HepG2 (cell line): ENCODE data around the gene DPH2. TPM values are rescaled to one million over a fixed set of nuclear protein-coding genes. Genes with fewer than 3 reads are reported as not detected.

ENCODE experiments used
- ARNT ChIP-seq: fragments of 450-650 bp; IDR thresholded peaks from 2 replicates; pipeline ENCODE4 v1.6.1; 2017
- ATF1 ChIP-seq: IDR thresholded peaks from 2 replicates; pipeline ENCODE4 v1.6.1; 2016; ENCODE audit warnings: mild to moderate bottlenecking, control low read depth
- CHD2 ChIP-seq: IDR thresholded peaks from 2 replicates; pipeline ENCODE4 v1.6.1; 2011; ENCODE audit warnings: low read depth, low read length, improper control_type of control experiment
- EHMT2 ChIP-seq: fragments of 200-600 bp; sonication (generic); IDR thresholded peaks from 2 replicates; pipeline ENCODE4 v1.7.0; 2017; ENCODE audit warnings: antibody characterized with exemption, low read depth, low read length, borderline replicate concordance
- KLF12 ChIP-seq: sonication (generic); formaldehyde crosslinking; IDR thresholded peaks from 2 replicates; pipeline ENCODE4 v1.4.0; 2020; ENCODE audit warnings: missing genetic modification reagents, borderline replicate concordance
- MTF1 ChIP-seq: sonication (generic); formaldehyde crosslinking; IDR thresholded peaks from 2 replicates; pipeline ENCODE4 v1.5.0; 2020; ENCODE audit warnings: missing genetic modification reagents
- POGK ChIP-seq: sonication (generic); formaldehyde crosslinking; conservative IDR thresholded peaks from 2 replicates; pipeline ENCODE4 v1.8.0; 2022; ENCODE audit warnings: mild to moderate bottlenecking, moderate library complexity, missing genetic modification reagents
- RFX1 ChIP-seq: fragments of 450-650 bp; IDR thresholded peaks from 2 replicates; pipeline ENCODE4 v1.6.1; 2017
- SMYD3 ChIP-seq: sonication (generic); formaldehyde crosslinking; IDR thresholded peaks from 2 replicates; pipeline ENCODE4 v1.8.1; 2023; ENCODE audit warnings: mild to moderate bottlenecking, missing genetic modification reagents
- YY1 ChIP-seq: IDR thresholded peaks from 2 replicates; pipeline ENCODE4 v1.6.1; 2011; ENCODE audit warnings: low read length, low read depth, moderate library complexity, mild to moderate bottlenecking; ENCODE audit not compliant: insufficient read depth, insufficient replicate concordance
- ZNF280B ChIP-seq: sonication (generic); formaldehyde crosslinking; IDR thresholded peaks from 2 replicates; pipeline ENCODE4 v1.5.0; 2020; ENCODE audit warnings: missing genetic modification reagents, mild to moderate bottlenecking, borderline replicate concordance
- ZNF530 ChIP-seq: sonication (generic); formaldehyde crosslinking; IDR thresholded peaks from 2 replicates; pipeline ENCODE4 v1.5.0; 2020; ENCODE audit warnings: low read depth, mild to moderate bottlenecking, missing genetic modification reagents
- ZNF552 ChIP-seq: sonication (generic); formaldehyde crosslinking; IDR thresholded peaks from 2 replicates; pipeline ENCODE4 v1.9.0; 2022; ENCODE audit warnings: missing genetic modification reagents, mild to moderate bottlenecking, borderline replicate concordance
- ZNF556 ChIP-seq: sonication (generic); formaldehyde crosslinking; IDR thresholded peaks from 2 replicates; pipeline ENCODE4 v1.4.0; 2020; ENCODE audit warnings: mild to moderate bottlenecking, missing genetic modification reagents, borderline replicate concordance
- ZNF709 ChIP-seq: sonication (generic); formaldehyde crosslinking; IDR thresholded peaks from 2 replicates; pipeline ENCODE4 v1.5.0; 2020; ENCODE audit warnings: mild to moderate bottlenecking, missing genetic modification reagents
- ZNF710 ChIP-seq: sonication (generic); formaldehyde crosslinking; IDR thresholded peaks from 2 replicates; pipeline ENCODE4 v1.5.0; 2020; ENCODE audit warnings: mild to moderate bottlenecking, missing genetic modification reagents, borderline replicate concordance
- ZSCAN25 ChIP-seq: sonication (generic); formaldehyde crosslinking; IDR thresholded peaks from 2 replicates; pipeline ENCODE4 v1.8.0; 2022; ENCODE audit warnings: mild to moderate bottlenecking, missing genetic modification reagents
- polyA plus RNA-seq, 8 experiments: library from polyadenylated mRNA; depleted of rRNA in 3 of 8; stranded (reverse) in 7 of 8; unstranded in 1 of 8; fragments of >200 nt; fragmentation: Illumina TruSeq in 4 of 8; extraction: Trizol in 4 of 8; gene quantifications; 2 replicates each; pipeline versions ENCODE4 v1.2.1 to v1.2.3, GENCODE V29; 2011 to 2016; ENCODE audit warnings: low read depth in 4 of 8, missing spikeins in 1 of 8, mixed read lengths in 1 of 8; ENCODE audit not compliant: insufficient read depth in 1 of 8
- total RNA-seq, 5 experiments: library from RNA; depleted of rRNA; stranded (reverse); fragments of >200 nt; fragmentation: Illumina TruSeq; extraction: Trizol; gene quantifications; 2 replicates each; pipeline ENCODE4 v1.2.3, GENCODE V29; 2016; ENCODE audit warnings: low read depth in 1 of 5
- TF ChIP-seq, protein P1 (sequence below): sonication (generic); formaldehyde crosslinking; IDR thresholded peaks from 2 replicates; pipeline ENCODE4 v1.8.1; 2023; ENCODE audit warnings: missing genetic modification reagents, inconsistent platforms, borderline replicate concordance
- TF ChIP-seq, protein P2 (sequence below): sonication (generic); formaldehyde crosslinking; IDR thresholded peaks from 2 replicates; pipeline ENCODE4 v1.5.1; 2020; ENCODE audit warnings: missing genetic modification reagents, mild to moderate bottlenecking, borderline replicate concordance
- TF ChIP-seq, protein P3 (sequence below): sonication (generic); formaldehyde crosslinking; IDR thresholded peaks from 2 replicates; pipeline ENCODE4 v1.4.0; 2020; ENCODE audit warnings: missing genetic modification reagents

The DPH2 gene
- total and polyA plus RNA-seq, 2 of the 13 experiments (the other 11 are each of a cell fraction or from before 2014, with no cell fraction given), result 32.2 to 38.3 TPM

DNA sequence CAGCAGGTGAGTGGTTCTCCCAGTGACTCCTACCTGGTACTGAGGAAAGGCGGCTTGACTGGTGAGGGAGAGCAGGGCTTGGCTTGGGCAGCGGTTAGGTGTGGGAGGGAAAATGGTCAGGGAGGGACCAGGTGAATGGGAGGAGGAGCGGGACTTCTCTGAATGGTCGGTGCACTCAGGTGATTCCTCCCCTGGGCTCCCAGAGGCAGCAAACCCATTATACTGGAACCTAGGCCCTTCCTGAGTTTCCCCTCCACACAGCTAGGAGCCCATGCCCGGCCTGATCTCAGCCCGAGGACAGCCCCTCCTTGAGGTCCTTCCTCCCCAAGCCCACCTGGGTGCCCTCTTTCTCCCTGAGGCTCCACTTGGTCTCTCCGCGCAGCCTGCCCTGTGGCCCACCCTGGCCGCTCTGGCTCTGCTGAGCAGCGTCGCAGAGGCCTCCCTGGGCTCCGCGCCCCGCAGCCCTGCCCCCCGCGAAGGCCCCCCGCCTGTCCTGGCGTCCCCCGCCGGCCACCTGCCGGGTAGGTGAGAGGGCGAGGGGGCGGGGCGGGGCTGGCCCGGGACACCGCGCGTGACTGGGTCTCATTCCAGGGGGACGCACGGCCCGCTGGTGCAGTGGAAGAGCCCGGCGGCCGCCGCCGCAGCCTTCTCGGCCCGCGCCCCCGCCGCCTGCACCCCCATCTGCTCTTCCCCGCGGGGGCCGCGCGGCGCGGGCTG lies 33.9 kb upstream of the DPH2 start (continued):
- TF ChIP-seq POGK (CRISPR knock-in tag), result no peak
- no peak for TF ChIP-seq SMYD3 (CRISPR knock-in tag)
- peak; percentile 41; the same call in 1 of the 2 replicates for TF ChIP-seq ZNF280B
- no peak for TF ChIP-seq ZNF709 (CRISPR knock-in tag)
- TF ChIP-seq CHD2, result no peak
- no peak for TF ChIP-seq RFX1
- TF ChIP-seq ZNF530 (CRISPR knock-in tag), result no peak
- TF ChIP-seq ZNF552, result no peak
- no peak for TF ChIP-seq YY1
- TF ChIP-seq ATF1 (CRISPR knock-in tag), result no peak
- TF ChIP-seq MTF1, result no peak
- TF ChIP-seq KLF12, result no peak
- TF ChIP-seq, protein P1, sequence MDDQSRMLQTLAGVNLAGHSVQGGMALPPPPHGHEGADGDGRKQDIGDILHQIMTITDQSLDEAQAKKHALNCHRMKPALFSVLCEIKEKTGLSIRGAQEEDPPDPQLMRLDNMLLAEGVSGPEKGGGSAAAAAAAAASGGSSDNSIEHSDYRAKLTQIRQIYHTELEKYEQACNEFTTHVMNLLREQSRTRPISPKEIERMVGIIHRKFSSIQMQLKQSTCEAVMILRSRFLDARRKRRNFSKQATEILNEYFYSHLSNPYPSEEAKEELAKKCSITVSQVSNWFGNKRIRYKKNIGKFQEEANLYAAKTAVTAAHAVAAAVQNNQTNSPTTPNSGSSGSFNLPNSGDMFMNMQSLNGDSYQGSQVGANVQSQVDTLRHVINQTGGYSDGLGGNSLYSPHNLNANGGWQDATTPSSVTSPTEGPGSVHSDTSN (CRISPR knock-in tag), result no peak
- peak; percentile 18; the same call in 1 of the 2 replicates for TF ChIP-seq ZSCAN25 (CRISPR knock-in tag)
- TF ChIP-seq, protein P2, sequence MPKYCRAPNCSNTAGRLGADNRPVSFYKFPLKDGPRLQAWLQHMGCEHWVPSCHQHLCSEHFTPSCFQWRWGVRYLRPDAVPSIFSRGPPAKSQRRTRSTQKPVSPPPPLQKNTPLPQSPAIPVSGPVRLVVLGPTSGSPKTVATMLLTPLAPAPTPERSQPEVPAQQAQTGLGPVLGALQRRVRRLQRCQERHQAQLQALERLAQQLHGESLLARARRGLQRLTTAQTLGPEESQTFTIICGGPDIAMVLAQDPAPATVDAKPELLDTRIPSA (CRISPR knock-in tag), result no peak
- no peak for TF ChIP-seq ZNF556 (CRISPR knock-in tag)
- no peak for TF ChIP-seq EHMT2
- TF ChIP-seq ZNF710 (CRISPR knock-in tag), result no peak
- TF ChIP-seq, protein P3, sequence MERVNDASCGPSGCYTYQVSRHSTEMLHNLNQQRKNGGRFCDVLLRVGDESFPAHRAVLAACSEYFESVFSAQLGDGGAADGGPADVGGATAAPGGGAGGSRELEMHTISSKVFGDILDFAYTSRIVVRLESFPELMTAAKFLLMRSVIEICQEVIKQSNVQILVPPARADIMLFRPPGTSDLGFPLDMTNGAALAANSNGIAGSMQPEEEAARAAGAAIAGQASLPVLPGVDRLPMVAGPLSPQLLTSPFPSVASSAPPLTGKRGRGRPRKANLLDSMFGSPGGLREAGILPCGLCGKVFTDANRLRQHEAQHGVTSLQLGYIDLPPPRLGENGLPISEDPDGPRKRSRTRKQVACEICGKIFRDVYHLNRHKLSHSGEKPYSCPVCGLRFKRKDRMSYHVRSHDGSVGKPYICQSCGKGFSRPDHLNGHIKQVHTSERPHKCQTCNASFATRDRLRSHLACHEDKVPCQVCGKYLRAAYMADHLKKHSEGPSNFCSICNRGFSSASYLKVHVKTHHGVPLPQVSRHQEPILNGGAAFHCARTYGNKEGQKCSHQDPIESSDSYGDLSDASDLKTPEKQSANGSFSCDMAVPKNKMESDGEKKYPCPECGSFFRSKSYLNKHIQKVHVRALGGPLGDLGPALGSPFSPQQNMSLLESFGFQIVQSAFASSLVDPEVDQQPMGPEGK (CRISPR knock-in tag), result 0 out of 2 replicates have a peak, but pooled peaks have one; percentile 3
- no peak for TF ChIP-seq ARNT
